ENCODE measurements around the gene CHURC1.
A peak's percentile ranks its signal among the peaks of the same experiment; 100 is the strongest.

CHURC1 gene

GRCh38 chr14:64938972-64939816 is 24.9 kb downstream of the CHURC1 start:
- DNase-seq = no peak

GRCh38 chr14:64939817-64940190 is 25.5 kb downstream of the CHURC1 start:
- no peak for DNase-seq

DNA sequence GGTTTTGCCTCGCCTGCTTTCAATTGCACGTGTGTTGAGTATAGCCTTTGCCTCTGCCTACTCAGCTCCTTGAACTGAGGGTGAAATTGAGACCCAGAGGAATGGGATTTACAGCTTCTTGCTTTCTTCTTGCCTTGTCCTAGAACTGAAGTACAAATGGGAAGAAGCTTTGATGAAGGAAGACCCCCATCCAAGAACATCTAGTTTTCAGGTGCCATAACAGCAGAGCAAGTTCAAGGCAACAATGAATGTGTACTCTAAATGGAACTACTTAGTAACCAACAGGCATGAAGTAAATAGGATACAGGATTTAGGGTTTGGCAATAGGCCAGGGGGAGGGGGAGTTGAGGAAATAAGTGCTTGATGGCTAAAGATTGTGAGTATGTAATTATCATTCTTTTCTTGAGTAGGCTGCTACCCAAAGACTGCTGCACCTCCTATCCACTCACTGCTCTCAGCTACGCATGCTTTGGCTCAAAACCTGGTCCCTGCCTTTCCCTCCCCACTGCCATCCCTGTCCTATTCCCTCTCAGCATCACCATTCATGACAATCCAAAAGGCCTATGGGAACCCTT is 26.2 kb downstream of the CHURC1 start:
- no peak for DNase-seq

- no peak for DNase-seq
Measured at GRCh38 chr14:64942531-64943111, 28.4 kb downstream of the CHURC1 start, which contains the start of gene GPX2. GPX2 (minus strand) TSS chr14:64942745; CDS start chr14:64942726, 19 bp downstream.

DNA sequence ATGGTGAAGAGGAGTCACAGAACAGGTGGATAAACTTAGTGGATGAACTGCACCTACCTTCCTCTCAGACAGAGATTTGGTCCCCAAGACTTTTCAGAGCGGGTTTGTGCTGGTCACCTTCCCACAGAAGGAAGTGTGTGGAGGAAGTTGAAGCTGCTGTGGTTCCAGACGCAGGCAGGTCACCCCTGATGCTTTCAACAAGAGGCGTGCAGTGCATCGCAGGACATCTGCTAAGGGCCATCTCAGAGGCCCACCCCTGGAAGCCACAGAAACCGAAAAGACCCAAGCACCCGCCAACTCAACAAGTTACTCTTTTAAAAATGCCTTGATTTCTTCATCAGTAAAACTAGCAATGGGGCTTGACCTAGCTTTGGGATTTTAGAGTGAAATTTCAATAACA is 29.3 kb downstream of the CHURC1 start:
- DNase-seq = peak in 1 of 4 experiments; percentile 9

GRCh38 chr14:64944041-64944440 is 29.8 kb downstream of the CHURC1 start:
- no peak for DNase-seq

GRCh38 chr14:64944861-64945260 is 30.6 kb downstream of the CHURC1 start:
- DNase-seq = no peak

DNA sequence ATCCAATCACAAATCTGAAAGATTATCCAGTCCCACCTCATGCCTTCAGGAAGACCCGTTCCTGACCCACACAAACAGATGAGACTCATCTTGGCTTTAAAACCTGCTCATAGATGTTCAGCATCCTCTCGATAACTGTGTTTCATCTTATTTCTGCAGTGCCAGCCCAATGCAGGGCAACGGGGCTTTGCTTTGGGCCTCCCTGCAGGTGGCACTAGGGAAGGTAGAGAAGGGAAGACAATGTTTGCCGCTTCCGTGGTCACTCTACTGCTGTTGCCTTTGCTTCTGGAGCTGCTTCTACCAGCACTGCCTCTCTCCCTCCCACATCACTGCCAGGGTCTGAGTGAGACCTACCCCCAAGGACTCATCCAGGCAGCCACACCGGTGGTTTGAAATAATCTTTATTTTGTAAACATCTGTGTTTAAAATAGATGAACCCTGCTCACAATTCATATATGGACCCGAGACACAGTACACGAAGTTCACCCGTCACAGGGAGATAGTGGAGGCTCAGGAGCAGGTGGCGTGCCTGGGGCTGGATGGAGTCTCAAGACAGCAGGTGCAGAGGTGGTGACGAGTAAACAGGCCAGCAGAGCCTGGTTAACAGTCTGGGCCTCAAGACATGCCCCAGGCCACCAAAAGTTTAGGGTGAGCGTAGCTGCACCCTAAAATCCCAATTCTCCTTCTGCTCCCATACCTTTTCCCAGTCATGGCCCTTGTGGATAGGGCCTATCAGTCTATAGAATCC is 31.4 kb downstream of the CHURC1 start:
- DNase-seq = no peak

- DNase-seq = no peak
Measured at GRCh38 chr14:64946310-64947045, 32.2 kb downstream of the CHURC1 start.

DNA sequence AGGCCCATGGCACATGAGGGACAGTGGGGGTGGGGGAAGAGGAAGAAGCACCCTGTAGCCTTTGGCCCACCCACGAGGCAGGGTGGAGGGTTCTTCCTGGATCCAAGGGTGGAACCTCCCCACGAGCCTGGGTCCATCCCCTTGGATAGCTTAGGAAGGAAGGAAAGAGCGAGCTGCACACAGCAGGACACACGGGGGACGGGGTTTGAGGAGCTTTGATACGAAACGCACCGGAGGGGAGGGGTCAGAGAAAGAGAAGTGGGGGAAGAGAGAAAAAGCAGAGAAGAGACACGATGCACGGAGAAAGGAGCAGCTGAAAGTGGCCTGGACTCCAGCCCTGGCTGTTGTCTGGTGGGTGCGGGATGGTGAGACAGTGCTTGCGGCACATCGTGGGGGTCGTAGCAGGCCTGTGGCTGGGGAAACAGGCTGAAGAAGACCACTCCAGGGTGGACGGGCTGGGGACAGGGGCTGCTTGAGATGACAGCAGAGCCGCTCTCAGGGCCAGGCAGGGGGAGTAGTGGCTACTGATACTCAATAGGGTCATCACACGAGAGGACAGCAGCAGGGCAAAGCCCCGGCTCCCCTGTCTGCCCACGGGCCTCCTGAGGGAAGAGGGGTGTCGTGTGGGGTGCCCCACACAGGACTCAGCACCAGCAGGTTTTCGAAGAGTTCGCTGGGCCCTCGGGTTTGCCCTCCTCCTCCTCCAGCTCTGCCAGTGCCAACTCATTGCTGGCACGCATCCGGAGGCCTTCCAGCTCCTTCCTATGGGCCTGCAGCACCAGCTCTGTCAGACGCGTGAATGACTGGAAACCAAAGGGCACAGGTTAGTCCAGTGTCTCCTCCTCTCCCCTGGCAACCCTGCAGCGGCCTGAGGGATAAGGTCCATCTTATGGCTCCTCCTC is 33.7 kb downstream of the CHURC1 start:
- DNase-seq = no peak

DNA sequence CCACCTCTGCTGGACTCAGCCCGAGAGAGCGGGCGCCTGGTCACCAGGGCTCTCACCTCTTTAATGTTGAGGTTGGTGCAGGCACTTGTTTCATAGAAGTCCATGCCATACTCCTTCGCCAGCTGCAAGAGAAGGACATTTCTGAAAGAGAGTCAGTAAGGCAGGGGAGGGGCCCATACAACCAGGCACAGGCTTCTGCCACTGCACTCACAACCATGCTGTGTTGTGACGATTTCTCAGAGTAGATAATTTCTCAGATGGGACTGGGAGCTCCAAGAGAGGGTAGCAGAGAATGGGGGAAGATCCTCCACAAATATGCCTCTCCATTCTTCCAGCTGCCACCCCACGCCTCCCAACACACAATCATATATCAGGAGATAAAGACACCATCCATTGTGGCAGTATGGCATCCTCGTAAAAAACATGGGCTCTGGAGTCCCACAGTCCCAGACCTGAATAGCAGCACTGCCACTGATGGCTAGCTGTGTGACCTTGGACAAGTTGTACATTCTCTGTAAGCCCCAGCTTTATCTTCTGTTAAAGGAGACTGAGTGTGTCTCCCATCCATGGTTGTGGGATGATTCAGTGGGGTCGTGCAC is 34.5 kb downstream of the CHURC1 start:
- no peak for DNase-seq

DNA sequence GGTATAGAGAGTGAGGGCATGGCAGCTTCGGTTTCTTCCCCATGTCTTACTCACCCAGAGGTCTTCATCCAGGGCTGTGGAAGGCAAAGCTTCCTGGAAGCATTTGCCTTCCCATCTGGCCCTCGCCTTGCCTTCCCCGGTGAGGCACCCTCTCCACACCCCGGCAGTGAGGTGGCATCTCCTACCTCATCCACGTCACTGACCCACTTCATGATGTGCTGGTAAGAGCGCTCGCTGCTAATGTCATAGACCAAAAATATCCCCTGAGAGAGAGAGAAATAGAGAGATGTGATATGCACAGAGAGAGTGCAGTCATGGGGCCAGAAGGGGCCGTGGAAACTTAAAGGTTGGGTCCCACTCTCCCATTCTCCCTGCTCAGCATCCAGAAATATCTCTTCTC is 36.6 kb downstream of the CHURC1 start:
- DNase-seq = no peak

GRCh38 chr14:64951291-64951690 is 37.0 kb downstream of the CHURC1 start:
- no peak for DNase-seq

GRCh38 chr14:64951724-64952123 is 37.5 kb downstream of the CHURC1 start:
- no peak for DNase-seq

GRCh38 chr14:64952598-64953309 is 38.5 kb downstream of the CHURC1 start:
- DNase-seq = no peak

DNA sequence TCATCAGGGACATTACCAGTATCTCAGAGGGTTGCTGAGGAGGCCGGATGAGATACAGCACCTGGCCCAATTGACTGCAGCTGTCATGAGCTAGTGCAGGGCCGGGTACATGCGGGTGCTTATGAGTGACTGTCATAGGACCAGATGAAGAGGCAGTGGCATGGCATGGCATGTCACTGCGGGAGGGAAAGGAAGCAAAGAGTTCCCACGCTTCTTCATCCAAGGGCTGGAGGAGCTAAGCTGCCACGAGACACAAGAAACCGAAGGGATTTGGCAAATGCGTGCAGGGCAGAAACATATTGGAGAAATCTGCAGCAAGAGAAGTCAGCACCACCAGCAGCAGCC is 39.0 kb downstream of the CHURC1 start:
- no peak for DNase-seq

DNA sequence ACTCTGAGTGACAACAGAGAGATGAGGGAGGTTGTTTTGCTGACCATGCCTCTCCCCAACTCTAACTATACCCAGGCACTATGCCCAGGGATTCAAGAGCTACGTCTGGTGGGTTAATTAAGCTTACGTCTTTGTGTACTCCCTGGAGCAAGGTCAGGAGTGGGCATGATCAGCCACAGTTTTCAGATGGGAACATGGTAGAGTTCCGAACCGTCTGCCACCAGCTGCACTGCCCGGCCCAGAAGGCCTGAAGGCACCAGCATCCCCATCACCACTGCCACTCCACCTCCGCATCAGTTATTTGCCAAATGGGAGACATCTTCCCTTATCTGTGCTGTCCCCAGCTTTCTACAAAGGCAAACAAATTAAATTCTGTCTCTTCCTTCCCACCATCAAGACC is 39.4 kb downstream of the CHURC1 start:
- no peak for DNase-seq

DNA sequence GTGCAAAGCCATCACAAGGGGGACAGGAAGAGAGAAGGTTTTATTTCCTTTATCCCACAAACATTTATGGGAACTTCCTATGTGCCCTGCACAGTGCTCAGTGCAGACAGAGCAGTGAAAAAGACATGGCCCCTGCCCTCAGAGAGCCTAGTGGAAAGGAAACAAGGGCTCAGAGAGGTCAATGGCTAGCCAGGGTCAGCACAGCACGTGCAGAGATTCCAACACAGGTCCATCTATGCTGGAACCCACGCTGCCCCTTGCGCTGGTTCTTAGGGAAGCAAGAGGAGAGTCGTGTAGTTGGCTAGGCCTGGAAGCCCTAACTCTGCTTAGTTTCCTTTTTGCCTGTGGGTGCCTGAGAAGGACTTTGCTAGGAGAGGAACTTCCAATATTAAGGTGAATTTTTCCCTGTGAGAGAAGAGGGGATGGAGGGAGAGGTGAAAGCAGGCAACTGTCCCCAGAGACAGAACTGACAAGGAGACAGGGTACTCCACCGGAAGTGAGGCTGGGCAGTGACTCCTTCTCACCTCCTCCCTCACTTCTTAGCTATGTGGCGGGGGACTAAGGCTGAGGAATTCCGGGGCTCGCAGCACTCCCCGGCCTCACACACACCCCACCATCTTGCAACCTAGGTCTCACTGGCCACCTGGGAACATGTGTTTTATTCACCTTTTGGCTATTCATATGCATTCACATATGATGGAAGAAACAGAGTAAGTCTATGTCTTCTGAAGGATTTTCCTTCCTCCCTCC is 40.4 kb downstream of the CHURC1 start:
- DNase-seq = no peak

GRCh38 chr14:64955297-64955696 is 41.0 kb downstream of the CHURC1 start:
- no peak for DNase-seq
